ENCODE results near the gene CCDC137. TPM values are rescaled to one million over a fixed set of nuclear protein-coding genes. Genes with fewer than 3 reads are reported as not detected.

The CCDC137 gene
- polyA plus RNA-seq, 3 donors, result 2.4 to 8.8 (median 3.6) TPM

DNA sequence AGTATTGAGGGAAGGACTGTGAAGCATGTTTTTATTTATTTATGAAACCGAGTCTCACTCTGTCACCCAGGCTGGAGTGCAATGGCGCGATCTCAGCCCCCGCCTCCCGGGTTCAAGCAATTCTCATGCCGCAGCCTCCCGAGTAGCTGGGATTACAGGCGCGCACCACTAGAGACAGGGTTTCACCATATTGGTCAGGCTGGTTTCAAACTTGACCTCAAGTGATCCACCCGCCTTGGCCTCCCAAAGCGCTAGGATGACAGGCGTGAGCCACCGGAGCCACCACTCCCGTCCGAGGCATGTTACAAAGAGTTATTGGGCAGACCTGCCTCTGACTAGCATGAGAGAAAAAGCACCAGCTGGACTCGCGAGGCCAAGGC, 39.7 kb downstream of the CCDC137 start:
- DNase-seq, result no peak
- Mint-ChIP-seq H3K27me3 (ENCODE audit: low read depth in 3 of 3) (peaks cover 0 to 15% (median 8%) of the 10 kb centered on the region in 3 donors), H3K27ac (no peak overlapping the region), H3K36me3 (peaks cover 25 to 44% of the 10 kb centered on the region in 2 donors), H3K4me1 (peaks cover 40% of the 10 kb centered on the region), H3K9me3 (no peaks in the 10 kb centered on the region), H3K4me3 (no peak overlapping the region)
- Histone ChIP-seq H3K4me1 (ENCODE audit: control insufficient read depth in 1 of 2, insufficient read depth in 2 of 2, low read length in 2 of 2) (peaks cover 37 to 48% of the 10 kb centered on the region in 2 donors), H3K4me2 (replicated peaks; ENCODE audit: extremely low read depth, low read length, poor library complexity, severe bottlenecking) (no peak overlapping the region), H3K9me3 (replicated peaks in 1 of 2; ENCODE audit: control insufficient read depth in 1 of 2, insufficient read depth in 1 of 2, low read length in 2 of 2) (no peaks in the 10 kb centered on the region), H3K27me3 (ENCODE audit: control insufficient read depth in 2 of 2, insufficient read depth in 2 of 2, low read length in 2 of 2) (peaks cover 0 to 7% of the 10 kb centered on the region in 2 donors), H3K9ac (ENCODE audit: insufficient read depth, low read length, poor library complexity, severe bottlenecking) (no peak overlapping the region), H2AFZ (ENCODE audit: insufficient read depth, low read depth, low read length, poor library complexity, severe bottlenecking) (no peak overlapping the region), H3K4me3 (replicated peaks in 1 of 3; ENCODE audit: low read depth in 2 of 3, low read length in 3 of 3) (no peak overlapping the region), H3K79me2 (ENCODE audit: insufficient read depth, low read length) (peaks cover 38% of the 10 kb centered on the region), H3K36me3 (replicated peaks in 1 of 2; ENCODE audit: control insufficient read depth in 1 of 2, insufficient read depth in 2 of 2, low read length in 2 of 2) (peaks cover 20 to 33% of the 10 kb centered on the region in 2 donors), H3K27ac (ENCODE audit: low read depth in 1 of 2, low read length in 2 of 2) (no peak overlapping the region), H4K20me1 (ENCODE audit: insufficient read depth, low read length) (peaks cover 15% of the 10 kb centered on the region)
- intact Hi-C loops (cut with micrococcal nuclease), result no loop called here
- TF ChIP-seq, protein P1, sequence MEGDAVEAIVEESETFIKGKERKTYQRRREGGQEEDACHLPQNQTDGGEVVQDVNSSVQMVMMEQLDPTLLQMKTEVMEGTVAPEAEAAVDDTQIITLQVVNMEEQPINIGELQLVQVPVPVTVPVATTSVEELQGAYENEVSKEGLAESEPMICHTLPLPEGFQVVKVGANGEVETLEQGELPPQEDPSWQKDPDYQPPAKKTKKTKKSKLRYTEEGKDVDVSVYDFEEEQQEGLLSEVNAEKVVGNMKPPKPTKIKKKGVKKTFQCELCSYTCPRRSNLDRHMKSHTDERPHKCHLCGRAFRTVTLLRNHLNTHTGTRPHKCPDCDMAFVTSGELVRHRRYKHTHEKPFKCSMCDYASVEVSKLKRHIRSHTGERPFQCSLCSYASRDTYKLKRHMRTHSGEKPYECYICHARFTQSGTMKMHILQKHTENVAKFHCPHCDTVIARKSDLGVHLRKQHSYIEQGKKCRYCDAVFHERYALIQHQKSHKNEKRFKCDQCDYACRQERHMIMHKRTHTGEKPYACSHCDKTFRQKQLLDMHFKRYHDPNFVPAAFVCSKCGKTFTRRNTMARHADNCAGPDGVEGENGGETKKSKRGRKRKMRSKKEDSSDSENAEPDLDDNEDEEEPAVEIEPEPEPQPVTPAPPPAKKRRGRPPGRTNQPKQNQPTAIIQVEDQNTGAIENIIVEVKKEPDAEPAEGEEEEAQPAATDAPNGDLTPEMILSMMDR (IDR thresholded peaks at IDR 0.05), result no peak
- 98% methylated on average over 17 of the region's 17 CpGs for WGBS (ENCODE audit: insufficient coverage)

DNA sequence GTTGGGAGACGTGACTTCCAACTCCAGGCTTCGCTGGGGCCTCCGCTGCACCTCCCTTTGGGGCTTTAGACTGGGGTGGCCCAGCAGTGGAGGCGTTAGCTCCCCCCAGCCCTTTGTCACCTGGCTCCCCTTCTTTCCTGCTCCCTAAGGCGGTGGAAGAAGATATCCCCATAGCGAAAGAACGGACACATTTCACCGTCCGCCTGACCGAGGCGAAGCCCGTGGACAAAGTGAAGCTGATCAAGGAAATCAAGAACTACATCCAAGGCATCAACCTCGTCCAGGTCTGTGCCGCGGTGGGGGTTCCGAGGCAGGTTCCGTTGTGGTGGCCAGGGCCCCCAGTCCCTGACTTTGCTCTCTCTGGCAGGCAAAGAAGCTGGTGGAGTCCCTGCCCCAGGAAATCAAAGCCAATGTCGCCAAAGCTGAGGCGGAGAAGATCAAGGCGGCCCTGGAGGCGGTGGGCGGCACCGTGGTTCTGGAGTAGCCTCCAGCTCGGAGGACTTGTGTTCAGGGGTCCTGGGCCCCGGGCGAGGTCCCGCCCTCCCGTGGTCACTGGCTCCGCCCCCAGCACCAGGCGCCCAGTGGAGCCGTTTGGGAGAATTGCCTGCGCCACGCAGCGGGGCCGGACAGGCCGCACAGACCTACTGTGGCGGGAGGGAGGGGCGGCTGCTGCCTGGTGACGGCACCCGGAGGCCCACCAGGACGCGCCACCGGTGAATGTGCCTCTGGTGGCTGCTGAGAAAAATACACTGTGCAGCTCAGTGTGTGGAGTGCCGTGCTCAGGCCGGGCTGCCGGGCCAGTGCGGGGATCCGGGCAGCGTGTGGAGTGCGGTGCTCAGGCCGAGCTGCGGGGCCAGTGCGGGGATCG, 40.5 kb downstream of the CCDC137 start:
- Histone ChIP-seq H2AFZ (ENCODE audit: insufficient read depth, low read depth, low read length, poor library complexity, severe bottlenecking) (no peak overlapping the region), H3K9ac (ENCODE audit: insufficient read depth, low read length, poor library complexity, severe bottlenecking) (no peak overlapping the region), H3K4me3 (replicated peaks in 1 of 3; ENCODE audit: low read depth in 2 of 3, low read length in 3 of 3) (no peak overlapping the region), H3K27me3 (ENCODE audit: control insufficient read depth in 2 of 2, insufficient read depth in 2 of 2, low read length in 2 of 2) (peaks cover 0 to 8% of the 10 kb centered on the region in 2 donors), H3K4me2 (replicated peaks; ENCODE audit: extremely low read depth, low read length, poor library complexity, severe bottlenecking) (no peak overlapping the region), H3K27ac (ENCODE audit: low read depth in 1 of 2, low read length in 2 of 2) (no peak overlapping the region), H3K9me3 (replicated peaks in 1 of 2; ENCODE audit: control insufficient read depth in 1 of 2, insufficient read depth in 1 of 2, low read length in 2 of 2) (no peaks in the 10 kb centered on the region), H3K79me2 (ENCODE audit: insufficient read depth, low read length) (peaks cover 30% of the 10 kb centered on the region), H4K20me1 (ENCODE audit: insufficient read depth, low read length) (peaks cover 7% of the 10 kb centered on the region), H3K4me1 (ENCODE audit: control insufficient read depth in 1 of 2, insufficient read depth in 2 of 2, low read length in 2 of 2) (peaks cover 36 to 48% of the 10 kb centered on the region in 2 donors), H3K36me3 (replicated peaks in 1 of 2; ENCODE audit: control insufficient read depth in 1 of 2, insufficient read depth in 2 of 2, low read length in 2 of 2) (peaks cover 16 to 26% of the 10 kb centered on the region in 2 donors)
- H3K4me1 Mint-ChIP-seq, result peaks cover 39% of the 10 kb centered on the region
- H3K4me3 Mint-ChIP-seq, result no peak overlapping the region
- no peak for DNase-seq
- TF ChIP-seq, protein P1 (IDR thresholded peaks at IDR 0.05), result no peak
- intact Hi-C loops (cut with micrococcal nuclease), result no loop called here
- H3K27ac Mint-ChIP-seq, result no peak overlapping the region
- H3K36me3 Mint-ChIP-seq, result peaks cover 22 to 40% of the 10 kb centered on the region in 2 donors
- H3K9me3 Mint-ChIP-seq, result no peaks in the 10 kb centered on the region
- 94% methylated on average over 53 of the region's 54 CpGs for WGBS (ENCODE audit: insufficient coverage)
- H3K27me3 Mint-ChIP-seq (ENCODE audit: low read depth in 3 of 3), result peaks cover 0 to 19% (median 12%) of the 10 kb centered on the region in 3 donors
